WTC11 (cell line): ENCODE results near the gene TMX2. TPM values are rescaled to one million over a fixed set of nuclear protein-coding genes. Genes with fewer than 3 reads are reported as not detected.

ENCODE experiments used
- ATAC-seq: fragments of 200-7000 bp; cut with Tn5 transposase; 2 replicates; pipeline ENCODE4 v1.10.0; 2021; ENCODE audit warnings: mild to moderate bottlenecking, moderate library complexity
- CTCF ChIA-PET: fragments of 300-600 bp; sonication (Branson Sonifier 250); formaldehyde crosslinking; loops from one replicate; lab custom pipeline; 2021; ENCODE audit warnings: antibody characterized with exemption; lab: Charles Lee
- POLR2A ChIA-PET: fragments of 350-600 bp; sonication (Branson Sonifier 250); formaldehyde crosslinking; loops from one replicate; lab custom pipeline; 2021; ENCODE audit warnings: antibody characterized with exemption; lab: Charles Lee
- DNase-seq: peaks from one replicate; pipeline ENCODE4 v3.0.0; 2021; ENCODE audit warnings: low spot score
- H3K27ac Mint-ChIP-seq: 2 replicates; pipeline ENCODE4 v1.8.0; 2021; ENCODE audit warnings: mixed read lengths
- H3K27me3 Mint-ChIP-seq: 2 replicates; pipeline ENCODE4 v1.8.0; 2021; ENCODE audit warnings: low read depth, mild to moderate bottlenecking, moderate library complexity, mixed read lengths
- H3K36me3 Mint-ChIP-seq: 2 replicates; pipeline ENCODE4 v1.8.0; 2021; ENCODE audit warnings: mixed read lengths
- H3K4me1 Mint-ChIP-seq: 2 replicates; pipeline ENCODE4 v1.8.0; 2022; ENCODE audit warnings: mixed read lengths
- H3K4me3 Mint-ChIP-seq: 2 replicates; pipeline ENCODE4 v1.8.0; 2021; ENCODE audit warnings: mild to moderate bottlenecking, moderate library complexity, mixed read lengths
- H3K9me3 Mint-ChIP-seq: 2 replicates; pipeline ENCODE4 v1.8.0; 2021; ENCODE audit warnings: mixed read lengths
- AFF4 ChIP-seq: sonication (generic); formaldehyde crosslinking; IDR thresholded peaks from 2 replicates; pipeline ENCODE4 v1.8.1; 2023; ENCODE audit warnings: mild to moderate bottlenecking, missing genetic modification reagents, borderline replicate concordance
- ATF3 ChIP-seq: sonication (generic); formaldehyde crosslinking; conservative IDR thresholded peaks from 2 replicates; pipeline ENCODE4 v1.8.1; 2022; ENCODE audit warnings: mild to moderate bottlenecking, missing genetic modification reagents
- CREB1 ChIP-seq: sonication (generic); formaldehyde crosslinking; IDR thresholded peaks from 2 replicates; pipeline ENCODE4 v1.8.0; 2023; ENCODE audit warnings: mild to moderate bottlenecking, missing genetic modification reagents
- CREM ChIP-seq: sonication (generic); formaldehyde crosslinking; IDR thresholded peaks from 2 replicates; pipeline ENCODE4 v1.8.1; 2022; ENCODE audit warnings: mild to moderate bottlenecking, missing genetic modification reagents, moderate library complexity
- E2F5 ChIP-seq: sonication (generic); formaldehyde crosslinking; IDR thresholded peaks from 2 replicates; pipeline ENCODE4 v1.8.1; 2022; ENCODE audit warnings: mild to moderate bottlenecking, moderate library complexity, missing genetic modification reagents
- EMX1 ChIP-seq: fragments of 250-450 bp; sonication (Bioruptor Pico); IDR thresholded peaks from 2 replicates; pipeline ENCODE4 v1.8.0; 2021; ENCODE audit warnings: mild to moderate bottlenecking
- FOXJ3 ChIP-seq: sonication (generic); formaldehyde crosslinking; IDR thresholded peaks from 2 replicates; pipeline ENCODE4 v1.9.0; 2021; ENCODE audit warnings: missing genetic modification reagents, mild to moderate bottlenecking, borderline replicate concordance
- HMGA2 ChIP-seq: fragments of 250-450 bp; sonication (Bioruptor Pico); IDR thresholded peaks from 2 replicates; pipeline ENCODE4 v1.4.0; 2021; ENCODE audit warnings: mild to moderate bottlenecking, moderate library complexity
- IRF2 ChIP-seq: sonication (generic); formaldehyde crosslinking; IDR thresholded peaks from 2 replicates; pipeline ENCODE4 v1.8.0; 2022; ENCODE audit warnings: low read depth, missing genetic modification reagents, borderline replicate concordance
- JUN ChIP-seq: sonication (generic); formaldehyde crosslinking; IDR thresholded peaks from 2 replicates; pipeline ENCODE4 v1.8.0; 2023; ENCODE audit warnings: mild to moderate bottlenecking, missing genetic modification reagents
- KAT7 ChIP-seq: sonication (generic); formaldehyde crosslinking; IDR thresholded peaks from 2 replicates; pipeline ENCODE4 v1.8.1; 2023; ENCODE audit warnings: missing genetic modification reagents, mild to moderate bottlenecking, borderline replicate concordance
- MLX ChIP-seq: sonication (generic); formaldehyde crosslinking; IDR thresholded peaks from 2 replicates; pipeline ENCODE4 v1.8.1; 2023; ENCODE audit warnings: mild to moderate bottlenecking, missing genetic modification reagents, moderate library complexity
- PRRX2 ChIP-seq: fragments of 250-450 bp; sonication (Bioruptor Pico); IDR thresholded peaks from 2 replicates; pipeline ENCODE4 v1.8.0; 2021; ENCODE audit warnings: mild to moderate bottlenecking
- ZNF138 ChIP-seq: sonication (generic); formaldehyde crosslinking; conservative IDR thresholded peaks from 2 replicates; pipeline ENCODE4 v1.8.1; 2022; ENCODE audit warnings: mild to moderate bottlenecking, moderate library complexity, missing genetic modification reagents
- ZNF281 ChIP-seq: sonication (generic); formaldehyde crosslinking; IDR thresholded peaks from 2 replicates; pipeline ENCODE4 v1.8.0; 2023; ENCODE audit warnings: mild to moderate bottlenecking, missing genetic modification reagents
- ZNF317 ChIP-seq: sonication (generic); formaldehyde crosslinking; IDR thresholded peaks from 2 replicates; pipeline ENCODE4 v1.8.1; 2023; ENCODE audit warnings: low read depth, mild to moderate bottlenecking, moderate library complexity, missing genetic modification reagents, borderline replicate concordance
- ZNF416 ChIP-seq: fragments of 250-450 bp; sonication (Bioruptor Pico); IDR thresholded peaks from 2 replicates; pipeline ENCODE4 v1.9.0; 2021; ENCODE audit warnings: mild to moderate bottlenecking, inconsistent platforms
- ZNF425 ChIP-seq: fragments of 250-450 bp; sonication (Bioruptor Pico); conservative IDR thresholded peaks from 2 replicates; pipeline ENCODE4 v1.9.0; 2021; ENCODE audit warnings: mild to moderate bottlenecking
- ZNF532 ChIP-seq: fragments of 250-450 bp; sonication (Bioruptor Pico); IDR thresholded peaks from 2 replicates; pipeline ENCODE4 v1.9.0; 2021; ENCODE audit warnings: mild to moderate bottlenecking, borderline replicate concordance
- ZSCAN18 ChIP-seq: fragments of 250-450 bp; sonication (Bioruptor Pico); IDR thresholded peaks from 2 replicates; pipeline ENCODE4 v2.1.2; 2022; ENCODE audit warnings: mild to moderate bottlenecking, moderate library complexity
- total RNA-seq: library from RNA; stranded (reverse); gene quantifications from 3 replicates; pipeline ENCODE4 v1.2.3, GENCODE V29; 2021

Gene TMX2
- total RNA-seq, 1 experiment from 2014 or later: 85.4 TPM

- CTCF ChIA-PET: interaction anchor here (0.6 to 1.0 kb wide), 3 partner anchors 23 to 174 kb away, joined by 3 read pairs; partner anchors contain the start of gene BTBD18
- no peaks in the 10 kb centered on the region for H3K27me3 Mint-ChIP-seq
- no peaks in the 10 kb centered on the region for H3K9me3 Mint-ChIP-seq
- H3K4me1 Mint-ChIP-seq: peaks cover 19% of the 10 kb centered on the region
- DNase-seq (peak; percentile 99), ATAC-seq (peak; percentile 87)
- peak within 1 kb of the TSS; percentile 100 for H3K27ac Mint-ChIP-seq
- H3K36me3 Mint-ChIP-seq: peaks cover 18% of the 10 kb centered on the region
- peak within 1 kb of the TSS; percentile 99 for H3K4me3 Mint-ChIP-seq
- POLR2A ChIA-PET: interaction anchor here (0.7 to 0.9 kb wide), 2 partner anchors 27 to 28 kb away, joined by 5 read pairs; no protein-coding TSS in a partner anchor
- no peak; the same call in 1 of the 2 replicates for TF ChIP-seq JUN (CRISPR knock-in tag)
- TF ChIP-seq ZNF416 (CRISPR knock-in tag): no peak
- TF ChIP-seq ZNF532 (CRISPR knock-in tag): no peak
- TF ChIP-seq ZNF425: no peak
- TF ChIP-seq KAT7 (CRISPR knock-in tag): peak; percentile 68; the same call in 1 of the 2 replicates
- no peak for TF ChIP-seq AFF4
- TF ChIP-seq HMGA2 (CRISPR knock-in tag): no peak
- no peak for TF ChIP-seq FOXJ3 (CRISPR knock-in tag)
- TF ChIP-seq CREM: peak; percentile 59; the same call in 1 of the 2 replicates
- no peak for TF ChIP-seq PRRX2 (CRISPR knock-in tag)
- TF ChIP-seq ATF3: no peak
- no peak for TF ChIP-seq ZNF138 (CRISPR knock-in tag)
- no peak for TF ChIP-seq EMX1 (CRISPR knock-in tag)
- no peak for TF ChIP-seq ZSCAN18 (CRISPR knock-in tag)
- TF ChIP-seq ZNF281: no peak
- no peak for TF ChIP-seq MLX
- TF ChIP-seq IRF2: no peak
- TF ChIP-seq CREB1: no peak
- peak; percentile 80; the same call in 1 of the 2 replicates for TF ChIP-seq E2F5 (CRISPR knock-in tag)
- no peak for TF ChIP-seq ZNF317 (CRISPR knock-in tag)
Observed at GRCh38 chr11:57667736-57668433, 44.5 kb upstream of the TMX2 start, which contains the start of gene ZDHHC5. ZDHHC5 (plus strand) TSS chr11:57668114; CDS start chr11:57673091, 4,977 bp downstream.
